Activated T-helper 1 cell treated with anti-CD3 and anti-CD28 coated beads, Interleukin-12 subunit alpha, Interleukin-12 subunit beta, Interleukin-2, Interleukin-4 antibody, amounts not matched to agents 30 ng/mL and 10 ng/mL and 1 ng/mL, durations not matched to agents 14 hours and 24 hours and 36 hours (primary cell): ENCODE results near the gene TRIM36. TPM values are rescaled to one million over a fixed set of nuclear protein-coding genes. Genes with fewer than 3 reads are reported as not detected.
A peak's percentile ranks its signal among the peaks of the same experiment; 100 is the strongest.

ENCODE experiments used
- DNase-seq: peaks from one replicate; pipeline ENCODE4 v3.0.0; 2021; ENCODE audit warnings: low spot score
- H3K27ac Mint-ChIP-seq: one replicate; pipeline ENCODE4 v1.8.0; 2021; ENCODE audit warnings: mild to moderate bottlenecking, mixed read lengths
- H3K27me3 Mint-ChIP-seq: one replicate; pipeline ENCODE4 v1.8.0; 2022; ENCODE audit warnings: mild to moderate bottlenecking, moderate library complexity, mixed read lengths; ENCODE audit not compliant: insufficient read depth
- H3K36me3 Mint-ChIP-seq: one replicate; pipeline ENCODE4 v1.8.0; 2021; ENCODE audit warnings: low read depth, mixed read lengths
- H3K4me1 Mint-ChIP-seq: one replicate; pipeline ENCODE4 v1.8.0; 2021; ENCODE audit warnings: low read depth, mixed read lengths
- H3K4me3 Mint-ChIP-seq: one replicate; pipeline ENCODE4 v1.8.0; 2021; ENCODE audit warnings: mild to moderate bottlenecking, moderate library complexity, mixed read lengths
- H3K9me3 Mint-ChIP-seq: one replicate; pipeline ENCODE4 v1.8.0; 2021; ENCODE audit warnings: mixed read lengths
- intact Hi-C: fragments of 100-400 bp; cut with micrococcal nuclease; formaldehyde crosslinking; loops from one replicate; pipeline ENCODE4 v1.15.1; 2024
- total RNA-seq: library from RNA; stranded (reverse); gene quantifications from 2 replicates; pipeline ENCODE4 v1.2.3, GENCODE V29; 2022

Gene TRIM36
- total RNA-seq, 1 donor from 2014 or later, result not detected

- Mint-ChIP-seq H3K9me3 (peaks cover 5% of the 10 kb centered on the region), H3K4me1 (no peaks in the 10 kb centered on the region), H3K27me3 (peaks cover 14% of the 10 kb centered on the region), H3K4me3 (no peak overlapping the region), H3K36me3 (no peaks in the 10 kb centered on the region), H3K27ac (no peak overlapping the region)
- intact Hi-C loops, result no loop called here
- DNase-seq, result no peak
These were observed 18.4 kb downstream of the TRIM36 start for GRCh38 chr5:115151208-115151805.

- Mint-ChIP-seq H3K36me3 (no peaks in the 10 kb centered on the region), H3K4me1 (no peaks in the 10 kb centered on the region), H3K4me3 (no peak overlapping the region), H3K27me3 (peaks cover 10% of the 10 kb centered on the region), H3K9me3 (peaks cover 5% of the 10 kb centered on the region), H3K27ac (no peak overlapping the region)
- intact Hi-C loops, result no loop called here
- no peak for DNase-seq
These were observed 19.2 kb downstream of the TRIM36 start for GRCh38 chr5:115150512-115150911.

GRCh38 chr5:115147052-115147451 is 22.7 kb downstream of the TRIM36 start:
- intact Hi-C loops, result no loop called here
- H3K27ac Mint-ChIP-seq, result no peak overlapping the region
- no peaks in the 10 kb centered on the region for H3K4me1 Mint-ChIP-seq
- no peak overlapping the region for H3K4me3 Mint-ChIP-seq
- H3K36me3 Mint-ChIP-seq, result no peaks in the 10 kb centered on the region
- H3K27me3 Mint-ChIP-seq, result peaks cover 5% of the 10 kb centered on the region
- DNase-seq, result no peak
- H3K9me3 Mint-ChIP-seq, result peaks cover 5% of the 10 kb centered on the region

- no peak overlapping the region for H3K27ac Mint-ChIP-seq
These were observed 33.4 kb downstream of the TRIM36 start for GRCh38 chr5:115136294-115136693.

GRCh38 chr5:115132465-115132864 is 37.2 kb downstream of the TRIM36 start:
- intact Hi-C loops, result no loop called here
- Mint-ChIP-seq H3K4me1 (no peaks in the 10 kb centered on the region), H3K27ac (no peak overlapping the region), H3K27me3 (peaks cover 6% of the 10 kb centered on the region), H3K9me3 (no peaks in the 10 kb centered on the region), H3K4me3 (no peak overlapping the region), H3K36me3 (no peaks in the 10 kb centered on the region)
- DNase-seq, result no peak

More at GRCh38 chr5:115136294-115136693, 33.4 kb downstream of the TRIM36 start:
- Mint-ChIP-seq H3K9me3 (no peaks in the 10 kb centered on the region), H3K36me3 (no peaks in the 10 kb centered on the region), H3K4me3 (no peak overlapping the region), H3K4me1 (no peaks in the 10 kb centered on the region), H3K27me3 (peaks cover 11% of the 10 kb centered on the region)
- no peak for DNase-seq
- intact Hi-C loops, result no loop called here

GRCh38 chr5:115126303-115126702 is 43.4 kb downstream of the TRIM36 start:
- no peaks in the 10 kb centered on the region for H3K4me1 Mint-ChIP-seq
- no peaks in the 10 kb centered on the region for H3K36me3 Mint-ChIP-seq
- no peaks in the 10 kb centered on the region for H3K9me3 Mint-ChIP-seq
- no peak for DNase-seq
- intact Hi-C loops, result no loop called here
- H3K27me3 Mint-ChIP-seq, result peaks cover 4% of the 10 kb centered on the region
- no peak overlapping the region for H3K27ac Mint-ChIP-seq
- no peak overlapping the region for H3K4me3 Mint-ChIP-seq

GRCh38 chr5:115124741-115125140 is 45.0 kb downstream of the TRIM36 start:
- DNase-seq, result no peak
- no peaks in the 10 kb centered on the region for H3K36me3 Mint-ChIP-seq
- no peak overlapping the region for H3K27ac Mint-ChIP-seq
- intact Hi-C loops, result no loop called here
- H3K27me3 Mint-ChIP-seq, result peaks cover 4% of the 10 kb centered on the region
- no peak overlapping the region for H3K4me3 Mint-ChIP-seq
- no peaks in the 10 kb centered on the region for H3K9me3 Mint-ChIP-seq
- no peaks in the 10 kb centered on the region for H3K4me1 Mint-ChIP-seq

- DNase-seq, result no peak
- Mint-ChIP-seq H3K4me3 (no peak overlapping the region), H3K9me3 (no peaks in the 10 kb centered on the region), H3K27ac (no peak overlapping the region), H3K27me3 (peaks cover 12% of the 10 kb centered on the region), H3K36me3 (no peaks in the 10 kb centered on the region), H3K4me1 (no peaks in the 10 kb centered on the region)
- intact Hi-C loops, result no loop called here
These were observed 53.7 kb downstream of the TRIM36 start for GRCh38 chr5:115116001-115116400.

- Mint-ChIP-seq H3K27me3 (peaks cover 29% of the 10 kb centered on the region), H3K4me1 (no peaks in the 10 kb centered on the region), H3K9me3 (no peaks in the 10 kb centered on the region), H3K27ac (no peak overlapping the region), H3K36me3 (no peaks in the 10 kb centered on the region), H3K4me3 (no peak overlapping the region)
- intact Hi-C loops, result no loop called here
- no peak for DNase-seq
These were observed 59.9 kb downstream of the TRIM36 start for GRCh38 chr5:115109840-115110239.

GRCh38 chr5:115109356-115109755 is 60.4 kb downstream of the TRIM36 start:
- H3K36me3 Mint-ChIP-seq, result no peaks in the 10 kb centered on the region
- H3K4me1 Mint-ChIP-seq, result no peaks in the 10 kb centered on the region
- no peak for DNase-seq
- intact Hi-C loops, result no loop called here
- no peak overlapping the region for H3K27ac Mint-ChIP-seq
- H3K9me3 Mint-ChIP-seq, result no peaks in the 10 kb centered on the region
- H3K4me3 Mint-ChIP-seq, result no peak overlapping the region
- H3K27me3 Mint-ChIP-seq, result peaks cover 26% of the 10 kb centered on the region

- DNase-seq, result no peak
- no peak overlapping the region for H3K4me3 Mint-ChIP-seq
- intact Hi-C loops, result no loop called here
- H3K27me3 Mint-ChIP-seq, result peaks cover 10% of the 10 kb centered on the region
- no peaks in the 10 kb centered on the region for H3K4me1 Mint-ChIP-seq
- H3K9me3 Mint-ChIP-seq, result no peaks in the 10 kb centered on the region
- H3K36me3 Mint-ChIP-seq, result no peaks in the 10 kb centered on the region
- no peak overlapping the region for H3K27ac Mint-ChIP-seq
These were observed 69.3 kb downstream of the TRIM36 start for GRCh38 chr5:115100319-115100955.

- Mint-ChIP-seq H3K4me1 (no peaks in the 10 kb centered on the region), H3K36me3 (no peaks in the 10 kb centered on the region), H3K27ac (no peak overlapping the region), H3K4me3 (no peak overlapping the region), H3K9me3 (no peaks in the 10 kb centered on the region), H3K27me3 (peaks cover 7% of the 10 kb centered on the region)
- DNase-seq, result peak; percentile 8
- intact Hi-C loops, result loop anchor here (1.0 to 5.0 kb wide), 5 partner anchors 69 to 489 kb away; partner anchors contain the start of genes CCDC112 and TRIM36
These were observed 71.5 kb downstream of the TRIM36 start for GRCh38 chr5:115098041-115098702.

- Mint-ChIP-seq H3K9me3 (no peaks in the 10 kb centered on the region), H3K27me3 (peaks cover 4% of the 10 kb centered on the region), H3K4me3 (no peak overlapping the region), H3K4me1 (no peaks in the 10 kb centered on the region), H3K36me3 (no peaks in the 10 kb centered on the region), H3K27ac (no peak overlapping the region)
- intact Hi-C loops, result loop anchor here (5.0 kb wide), 2 partner anchors 70 to 200 kb away; partner anchors contain the start of genes CCDC112 and TRIM36
- no peak for DNase-seq
These were observed 72.5 kb downstream of the TRIM36 start for GRCh38 chr5:115097236-115097635.
